ENCODE results near the gene TMEM184B.
"Not testable (repeated sequence)": the region's sequence is repeated elsewhere in the genome, so short reads cannot be mapped to it uniquely, and the experiment has no call there.

The TMEM184B gene

GRCh38 chr22:38177926-38178604 lies 94.7 kb downstream of the TMEM184B start:
- peak; percentile 87 for DNase-seq (ENCODE audit: low spot score)

DNA sequence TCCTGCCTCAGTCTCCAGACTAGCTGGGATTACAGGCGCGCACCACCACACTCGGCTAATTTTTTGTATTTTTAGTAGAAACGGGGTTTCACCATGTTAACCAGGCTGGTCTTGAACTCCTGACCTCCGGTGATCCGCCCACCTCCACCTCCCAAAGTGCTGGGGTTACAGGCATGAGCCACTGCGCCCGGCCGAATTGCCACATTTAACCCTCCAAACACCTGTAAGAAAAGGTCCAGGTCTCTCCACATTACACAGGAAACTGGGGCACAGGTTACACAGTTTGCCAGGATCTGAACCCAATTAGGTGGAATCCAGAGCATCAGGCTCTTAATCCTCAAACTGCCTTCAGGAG lies 95.3 kb downstream of the TMEM184B start:
- not testable (repeated sequence) for DNase-seq (ENCODE audit: low spot score)

DNA sequence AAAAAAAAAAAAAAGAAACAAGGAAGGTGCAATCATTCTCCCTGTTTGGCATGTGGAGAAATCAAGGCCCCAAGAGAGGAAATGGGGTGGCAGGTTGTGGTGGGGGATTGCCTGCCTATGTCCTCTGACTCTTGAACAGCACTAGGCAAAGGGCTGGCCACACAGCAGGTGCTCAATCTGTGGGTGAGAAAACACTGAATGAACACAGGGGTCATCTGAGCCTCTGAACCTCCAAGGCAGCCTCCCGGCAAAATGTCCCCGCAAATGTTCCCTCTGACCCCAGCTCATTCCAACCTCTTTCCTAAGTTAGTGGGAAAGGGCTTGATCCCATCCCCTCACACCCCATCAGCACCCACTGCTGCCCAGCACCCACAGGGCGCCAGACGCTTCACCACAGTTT lies 95.8 kb downstream of the TMEM184B start:
- DNase-seq (ENCODE audit: low spot score): no peak

GRCh38 chr22:38176170-38176741 lies 96.6 kb downstream of the TMEM184B start:
- peak; percentile 56 for DNase-seq (ENCODE audit: low spot score)

DNA sequence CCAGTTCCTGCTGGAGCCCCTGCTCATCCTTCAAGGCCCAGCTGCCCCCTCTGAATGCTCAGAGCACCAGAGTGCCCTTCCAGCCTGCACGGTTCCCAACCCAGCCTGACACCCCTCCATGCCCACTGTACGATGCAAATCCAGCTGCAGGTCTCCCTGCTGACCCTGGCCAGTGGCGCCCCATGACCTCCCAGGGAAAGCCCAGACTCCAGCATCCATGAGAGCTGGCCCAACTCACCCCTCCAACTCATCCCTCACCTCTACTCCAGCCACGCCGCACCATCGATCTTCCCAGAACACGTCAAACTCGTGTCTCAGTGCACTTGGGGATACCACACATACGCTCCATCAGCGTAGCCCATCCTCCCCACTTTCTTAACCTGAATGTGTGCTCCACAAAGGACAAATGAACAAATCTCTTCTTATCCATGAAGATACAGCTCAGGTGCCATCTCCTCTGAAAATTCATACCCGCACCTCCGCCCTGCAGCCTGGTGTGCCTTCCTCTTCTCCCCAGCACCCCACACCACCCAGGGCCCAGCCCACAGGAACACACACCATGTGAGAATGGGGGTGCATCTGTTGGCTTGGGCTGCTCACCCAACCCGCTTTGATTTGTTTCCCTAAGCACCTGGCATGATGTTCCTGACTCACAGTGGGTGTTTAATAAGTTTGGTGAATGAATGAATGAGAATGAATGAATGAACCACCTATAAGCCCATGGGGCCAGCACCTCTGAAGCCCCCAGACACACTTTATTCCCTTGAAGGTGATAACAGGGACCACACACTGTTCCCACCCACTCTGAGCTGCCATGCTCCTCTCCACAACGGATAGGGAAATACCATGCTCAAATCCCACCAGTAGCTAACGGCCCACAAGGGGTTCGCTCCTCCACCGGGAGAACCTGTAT lies 97.3 kb downstream of the TMEM184B start:
- no peak for DNase-seq (ENCODE audit: low spot score)

DNA sequence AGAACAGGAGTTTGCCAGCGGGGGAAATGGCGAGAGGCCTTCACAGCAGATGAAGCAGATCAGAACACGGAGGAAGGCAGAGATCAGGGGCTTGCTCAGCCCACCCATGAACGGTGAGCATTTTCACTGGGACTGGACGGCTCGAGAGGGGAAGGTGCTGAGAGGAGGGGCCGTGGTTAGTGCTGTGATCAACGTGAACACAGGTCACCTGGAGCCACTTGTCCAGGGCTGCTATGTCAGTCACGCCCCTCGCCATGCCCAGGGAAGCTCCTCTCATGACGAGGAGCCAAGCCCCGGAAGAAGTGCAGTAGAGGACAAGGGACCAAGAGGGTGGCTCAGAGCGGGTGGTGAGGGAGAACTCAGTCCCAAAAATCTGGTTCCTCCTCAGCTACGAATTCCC lies 98.2 kb downstream of the TMEM184B start:
- DNase-seq (ENCODE audit: low spot score): no peak

DNA sequence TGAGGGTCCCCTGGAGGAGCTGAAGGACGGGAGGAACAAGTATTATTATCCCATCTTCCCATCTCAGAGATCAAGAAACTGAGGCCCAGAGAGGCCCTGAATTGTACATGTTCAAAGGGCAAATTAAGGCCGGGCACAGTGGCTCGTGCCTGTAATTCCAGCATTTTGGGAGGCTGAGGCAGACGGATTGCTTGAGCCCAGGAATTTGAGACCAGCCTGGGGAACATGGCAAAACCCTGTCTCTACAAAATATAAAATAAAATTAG lies 99.2 kb downstream of the TMEM184B start:
- no peak for DNase-seq (ENCODE audit: low spot score)

DNA sequence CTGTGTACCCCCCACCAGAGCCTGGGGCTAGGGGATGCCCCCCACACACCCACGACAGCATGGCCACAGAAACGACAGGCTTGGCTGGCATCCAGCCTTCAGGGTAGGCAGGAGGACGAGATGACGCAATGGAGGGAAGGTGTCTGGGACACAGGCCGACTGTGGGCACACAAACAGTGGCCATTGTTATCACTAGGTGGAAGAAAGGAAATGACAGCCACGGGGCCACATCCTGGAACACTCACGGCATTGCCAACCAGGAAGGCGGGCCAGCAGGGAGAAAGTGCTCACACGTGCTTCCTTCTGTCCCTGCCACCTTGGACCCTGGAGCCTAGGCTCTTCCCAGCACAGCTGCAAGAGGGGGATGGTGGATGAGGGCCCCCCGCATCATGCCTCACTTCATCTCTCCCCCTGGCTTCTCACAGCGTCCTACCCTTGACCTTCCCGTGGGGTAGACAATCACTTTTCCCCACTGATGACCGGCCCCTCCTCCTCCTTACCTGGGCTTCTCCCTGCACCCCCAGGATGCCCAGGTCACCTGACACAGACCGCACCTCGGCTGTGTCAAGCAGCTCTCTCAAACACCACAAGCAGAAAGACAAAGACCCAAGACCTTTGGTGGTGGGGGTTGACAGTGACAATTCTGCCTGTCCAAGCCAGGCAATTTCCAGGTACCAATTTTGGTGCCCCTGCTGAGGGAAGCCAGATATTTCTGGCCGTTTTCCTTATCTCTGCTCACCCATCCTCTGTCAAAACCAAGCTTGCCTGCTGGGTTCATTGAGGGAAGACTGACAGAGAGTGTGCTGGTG lies 99.8 kb downstream of the TMEM184B start:
- peak; percentile 63 for DNase-seq (ENCODE audit: low spot score)

GRCh38 chr22:38171927-38172831 lies 100.6 kb downstream of the TMEM184B start:
- no peak for DNase-seq (ENCODE audit: low spot score)

DNA sequence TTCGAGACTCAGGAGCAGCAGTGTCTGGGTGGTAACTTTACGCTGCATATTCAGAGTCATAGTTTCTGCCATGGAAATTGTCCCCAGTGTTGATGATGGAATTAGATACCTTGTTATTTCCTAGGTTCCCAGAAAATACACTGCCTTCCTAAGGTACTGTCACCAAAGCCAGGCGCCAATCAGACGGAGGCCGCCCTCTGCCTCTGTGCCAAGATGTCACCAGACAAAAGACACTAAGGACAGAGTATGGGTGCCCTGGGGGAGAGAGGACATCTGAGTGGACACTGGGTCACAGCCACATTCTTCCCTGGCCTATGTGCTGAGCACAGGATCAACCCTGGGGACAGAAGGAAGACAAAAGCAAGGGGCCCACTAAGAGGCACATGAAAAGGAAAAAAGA lies 102.3 kb downstream of the TMEM184B start:
- DNase-seq (ENCODE audit: low spot score): no peak
